ENCODE results near the gene SASS6.

DNA sequence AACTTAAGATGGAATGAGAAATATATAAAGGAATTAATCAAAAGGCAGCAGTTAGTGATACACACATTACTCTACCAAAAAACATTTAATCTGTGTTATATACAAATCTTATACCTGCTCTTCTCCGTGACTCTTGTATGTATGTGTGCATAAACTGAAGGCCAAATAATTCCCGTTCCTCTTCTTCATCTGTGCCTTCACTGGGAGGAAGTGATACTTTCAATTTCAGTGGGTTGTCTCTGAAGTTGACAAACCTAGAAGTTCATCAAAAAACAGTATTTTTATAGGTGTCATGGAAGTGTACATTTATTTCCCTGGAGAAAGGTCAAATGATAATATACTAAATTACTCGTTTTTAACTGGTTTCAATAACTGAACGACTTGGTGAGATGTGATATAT, 19.5 kb upstream of the SASS6 start:
- TF ChIP-seq, protein P1, sequence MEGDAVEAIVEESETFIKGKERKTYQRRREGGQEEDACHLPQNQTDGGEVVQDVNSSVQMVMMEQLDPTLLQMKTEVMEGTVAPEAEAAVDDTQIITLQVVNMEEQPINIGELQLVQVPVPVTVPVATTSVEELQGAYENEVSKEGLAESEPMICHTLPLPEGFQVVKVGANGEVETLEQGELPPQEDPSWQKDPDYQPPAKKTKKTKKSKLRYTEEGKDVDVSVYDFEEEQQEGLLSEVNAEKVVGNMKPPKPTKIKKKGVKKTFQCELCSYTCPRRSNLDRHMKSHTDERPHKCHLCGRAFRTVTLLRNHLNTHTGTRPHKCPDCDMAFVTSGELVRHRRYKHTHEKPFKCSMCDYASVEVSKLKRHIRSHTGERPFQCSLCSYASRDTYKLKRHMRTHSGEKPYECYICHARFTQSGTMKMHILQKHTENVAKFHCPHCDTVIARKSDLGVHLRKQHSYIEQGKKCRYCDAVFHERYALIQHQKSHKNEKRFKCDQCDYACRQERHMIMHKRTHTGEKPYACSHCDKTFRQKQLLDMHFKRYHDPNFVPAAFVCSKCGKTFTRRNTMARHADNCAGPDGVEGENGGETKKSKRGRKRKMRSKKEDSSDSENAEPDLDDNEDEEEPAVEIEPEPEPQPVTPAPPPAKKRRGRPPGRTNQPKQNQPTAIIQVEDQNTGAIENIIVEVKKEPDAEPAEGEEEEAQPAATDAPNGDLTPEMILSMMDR (IDR thresholded peaks at IDR 0.05), result no peak
- no peak for TF ChIP-seq EP300 (IDR thresholded peaks at IDR 0.05)

All from suprapubic skin (tissue), 3 donors.